Measurements from ENCODE around the gene OR10R2. TPM values are rescaled to one million over a fixed set of nuclear protein-coding genes. Genes with fewer than 3 reads are reported as not detected.
"Not testable (repeated sequence)": the region's sequence is repeated elsewhere in the genome, so short reads cannot be mapped to it uniquely, and the experiment has no call there.

The OR10R2 gene
- total RNA-seq, result not detected

GRCh38 chr1:158471920-158472319 lies at the start of gene OR10R2:
Gene OR10R2, plus strand, starts transcription at chr1:158472220. Its CDS starts 106 bp downstream, at chr1:158472326.
- no peaks in the 10 kb centered on the region for H3K9me3 ChIP-seq
- no peak for TF ChIP-seq POLR2A (IDR thresholded peaks at IDR 0.05)
- no peak for TF ChIP-seq CTCF (IDR thresholded peaks at IDR 0.05)
- no peak within 1 kb of the TSS for H3K4me3 ChIP-seq (replicated peaks in 1 of 3)
- DNase-seq, result no peak
- H3K36me3 ChIP-seq, result no peaks in the 10 kb centered on the region
- H3K4me1 ChIP-seq, result no peaks in the 10 kb centered on the region
- no peak within 1 kb of the TSS for H3K27ac ChIP-seq
- H3K27me3 ChIP-seq, result no peaks in the 10 kb centered on the region
- intact Hi-C loops (cut with DNase I), result no loop called here

GRCh38 chr1:158425027-158425426 lies 47.0 kb upstream of the OR10R2 start:
- Histone ChIP-seq H3K4me1 (no peaks in the 10 kb centered on the region), H3K27ac (no peak overlapping the region), H3K4me3 (replicated peaks in 1 of 3) (no peak overlapping the region), H3K9me3 (no peaks in the 10 kb centered on the region), H3K27me3 (no peaks in the 10 kb centered on the region), H3K36me3 (no peaks in the 10 kb centered on the region)
- no peak for DNase-seq
- intact Hi-C loops (cut with DNase I), result no loop called here
- TF ChIP-seq POLR2A (IDR thresholded peaks at IDR 0.05) (no peak), CTCF (IDR thresholded peaks at IDR 0.05) (no peak)

- no peak within 1 kb of the TSS for H3K27ac ChIP-seq
- H3K9me3 ChIP-seq, result no peaks in the 10 kb centered on the region
- no peak for DNase-seq
- 92 to 96% methylated on average over 1 of the region's 1 CpG for WGBS, 2 donors
- intact Hi-C loops (cut with DNase I), result no loop called here
- H3K36me3 ChIP-seq, result no peaks in the 10 kb centered on the region
- TF ChIP-seq CTCF (IDR thresholded peaks at IDR 0.05), result no peak
- TF ChIP-seq POLR2A (IDR thresholded peaks at IDR 0.05), result no peak
- H3K27me3 ChIP-seq, result no peaks in the 10 kb centered on the region
- H3K4me1 ChIP-seq, result no peaks in the 10 kb centered on the region
- no peak within 1 kb of the TSS for H3K4me3 ChIP-seq (replicated peaks in 1 of 3)
Measured at GRCh38 chr1:158426137-158426536, 45.9 kb upstream of the OR10R2 start, which contains the start of gene OR10K2. Gene OR10K2, minus strand, starts transcription at chr1:158426237. Its CDS starts 5,371 bp downstream, at chr1:158420866.

GRCh38 chr1:158430163-158430562 lies 41.9 kb upstream of the OR10R2 start:
- H3K36me3 ChIP-seq; H3K4me1 ChIP-seq; H3K4me3 ChIP-seq (replicated peaks in 1 of 3); H3K27ac ChIP-seq; intact Hi-C loops (cut with DNase I); DNase-seq; H3K27me3 ChIP-seq; H3K9me3 ChIP-seq: not testable (repeated sequence)
- 49 to 59% methylated on average over 3 of the region's 3 CpGs for WGBS, 2 donors

GRCh38 chr1:158434741-158435140 lies 37.3 kb upstream of the OR10R2 start:
- H3K36me3 ChIP-seq, result no peaks in the 10 kb centered on the region
- no peaks in the 10 kb centered on the region for H3K9me3 ChIP-seq
- TF ChIP-seq POLR2A (IDR thresholded peaks at IDR 0.05) (no peak), CTCF (IDR thresholded peaks at IDR 0.05) (no peak)
- intact Hi-C loops (cut with DNase I), result no loop called here
- H3K27ac ChIP-seq, result no peak overlapping the region
- WGBS, 2 donors, result 38 to 42% methylated on average over 3 of the region's 3 CpGs
- no peak overlapping the region for H3K4me3 ChIP-seq (replicated peaks in 1 of 3)
- no peaks in the 10 kb centered on the region for H3K27me3 ChIP-seq
- DNase-seq, result no peak
- H3K4me1 ChIP-seq, result no peaks in the 10 kb centered on the region

GRCh38 chr1:158445376-158445775 lies 26.6 kb upstream of the OR10R2 start:
- no peak for TF ChIP-seq POLR2A (IDR thresholded peaks at IDR 0.05)
- no peak for TF ChIP-seq CTCF (IDR thresholded peaks at IDR 0.05)
- intact Hi-C loops (cut with DNase I), result no loop called here
- H3K4me3 ChIP-seq (replicated peaks in 1 of 3), result no peak overlapping the region
- H3K9me3 ChIP-seq, result no peaks in the 10 kb centered on the region
- no peaks in the 10 kb centered on the region for H3K4me1 ChIP-seq
- DNase-seq, result no peak
- no peaks in the 10 kb centered on the region for H3K36me3 ChIP-seq
- no peaks in the 10 kb centered on the region for H3K27me3 ChIP-seq
- no peak overlapping the region for H3K27ac ChIP-seq
- 84 to 92% methylated on average over 4 of the region's 4 CpGs for WGBS, 2 donors

Data from thyroid gland (tissue), 4 donors.